ENCODE measurements around the gene ABCB9. TPM values are rescaled to one million over a fixed set of nuclear protein-coding genes. Genes with fewer than 3 reads are reported as not detected.
"Not testable (repeated sequence)": the region's sequence is repeated elsewhere in the genome, so short reads cannot be mapped to it uniquely, and the experiment has no call there.

Gene ABCB9
- total RNA-seq, 4 donors from 2014 or later = 2.3 to 8.4 (median 3.5) TPM

DNA sequence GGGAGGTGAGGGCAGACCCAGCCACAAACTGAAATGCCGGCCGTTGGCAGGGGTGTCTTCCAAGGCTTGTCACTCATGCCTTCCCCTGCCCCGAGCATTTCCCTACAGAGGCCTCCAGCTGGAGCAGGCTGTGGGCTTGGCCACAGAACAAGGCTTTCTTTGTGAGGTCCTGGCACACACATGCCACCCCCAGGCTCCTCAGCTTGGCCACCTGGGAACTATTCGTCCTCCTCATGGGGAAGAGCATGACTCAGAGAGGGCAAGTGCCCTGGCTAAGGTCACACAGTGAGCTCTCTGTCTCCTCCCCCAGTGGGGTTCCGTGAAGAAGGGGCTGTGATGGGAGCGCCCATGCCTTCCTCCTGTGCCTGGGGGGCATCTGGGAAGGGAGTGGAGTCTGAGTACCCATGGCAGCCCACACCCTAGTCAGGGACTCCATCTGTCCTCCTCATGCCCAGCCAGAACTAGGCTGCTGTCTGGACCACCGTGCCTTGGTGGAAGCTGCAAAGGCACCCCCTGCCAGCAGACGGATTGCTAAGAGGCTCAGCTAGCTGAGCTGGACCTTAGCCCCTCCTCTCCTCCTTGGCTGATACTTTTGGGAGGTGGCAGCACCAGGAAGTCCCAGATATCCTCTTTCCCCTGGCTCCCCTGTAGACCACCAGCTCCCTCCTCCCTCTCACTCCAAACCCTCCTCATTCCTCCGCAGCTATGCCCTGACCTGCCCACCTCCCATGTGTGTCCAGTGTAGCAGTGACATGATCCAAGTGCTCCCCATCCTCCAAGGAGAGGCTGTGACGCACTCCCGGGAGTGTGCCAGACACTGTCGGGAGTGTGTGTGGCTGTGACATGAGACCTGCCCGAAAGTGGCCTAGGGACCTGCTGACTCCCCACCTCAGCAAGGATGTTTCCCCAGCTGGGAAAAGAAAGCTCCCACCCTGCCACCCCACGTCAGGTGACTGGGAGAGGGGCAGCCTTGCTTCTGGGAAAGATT lies 21.4 kb downstream of the ABCB9 start:
- WGBS, 2 donors (ENCODE audit: low coverage in 1 of 2) = 80% methylated on average over 1 of the region's 14 CpGs; no CpG with 5 or more reads in 1 of the 2 donors
- no peak overlapping the region for H3K4me3 ChIP-seq

DNA sequence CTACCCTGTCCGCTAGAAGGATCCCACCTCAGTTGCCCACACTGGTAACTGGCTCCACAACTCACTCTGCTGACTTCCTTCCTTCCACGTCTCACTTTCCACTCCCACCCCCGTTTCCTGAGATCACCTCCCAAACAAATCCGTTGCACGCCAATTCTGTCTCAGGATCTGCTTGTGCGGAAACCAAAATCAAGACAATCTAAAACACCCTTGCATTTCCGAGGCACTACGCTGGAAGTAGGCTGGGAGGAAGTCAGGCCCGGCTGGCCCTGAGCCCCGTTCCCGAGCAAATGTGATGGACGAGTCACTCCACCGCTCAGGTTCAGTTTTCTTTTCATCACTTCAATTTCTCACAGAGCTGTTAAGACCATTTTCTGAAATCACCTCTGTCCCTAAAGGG lies 23.1 kb downstream of the ABCB9 start:
- no peaks in the 10 kb centered on the region for H3K9me3 ChIP-seq
- TF ChIP-seq POLR2A (IDR thresholded peaks at IDR 0.05) (no peak), EP300 (IDR thresholded peaks at IDR 0.05) (no peak), POLR2AphosphoS5 (IDR thresholded peaks at IDR 0.05) (no peak)
- TF ChIP-seq, protein P1, sequence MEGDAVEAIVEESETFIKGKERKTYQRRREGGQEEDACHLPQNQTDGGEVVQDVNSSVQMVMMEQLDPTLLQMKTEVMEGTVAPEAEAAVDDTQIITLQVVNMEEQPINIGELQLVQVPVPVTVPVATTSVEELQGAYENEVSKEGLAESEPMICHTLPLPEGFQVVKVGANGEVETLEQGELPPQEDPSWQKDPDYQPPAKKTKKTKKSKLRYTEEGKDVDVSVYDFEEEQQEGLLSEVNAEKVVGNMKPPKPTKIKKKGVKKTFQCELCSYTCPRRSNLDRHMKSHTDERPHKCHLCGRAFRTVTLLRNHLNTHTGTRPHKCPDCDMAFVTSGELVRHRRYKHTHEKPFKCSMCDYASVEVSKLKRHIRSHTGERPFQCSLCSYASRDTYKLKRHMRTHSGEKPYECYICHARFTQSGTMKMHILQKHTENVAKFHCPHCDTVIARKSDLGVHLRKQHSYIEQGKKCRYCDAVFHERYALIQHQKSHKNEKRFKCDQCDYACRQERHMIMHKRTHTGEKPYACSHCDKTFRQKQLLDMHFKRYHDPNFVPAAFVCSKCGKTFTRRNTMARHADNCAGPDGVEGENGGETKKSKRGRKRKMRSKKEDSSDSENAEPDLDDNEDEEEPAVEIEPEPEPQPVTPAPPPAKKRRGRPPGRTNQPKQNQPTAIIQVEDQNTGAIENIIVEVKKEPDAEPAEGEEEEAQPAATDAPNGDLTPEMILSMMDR (IDR thresholded peaks at IDR 0.05) = no peak
- H3K27me3 ChIP-seq = no peaks in the 10 kb centered on the region
- peaks cover 0 to 12% of the 10 kb centered on the region in 2 donors for H3K36me3 ChIP-seq
- no peak for ATAC-seq
- no peak overlapping the region for H3K4me3 ChIP-seq
- H3K27ac ChIP-seq = peak overlapping the region in 3 of 4 donors; percentile 42 to 48 (median 43)
- WGBS, 2 donors (ENCODE audit: low coverage in 1 of 2) = 54 to 66% methylated on average over 9 to 11 of the region's 13 CpGs
- H3K4me1 ChIP-seq = peaks cover 0 to 54% (median 7%) of the 10 kb centered on the region in 3 donors

More for the DNA sequence above, 21.4 kb downstream of the ABCB9 start:
- peaks cover 0 to 56% (median 7%) of the 10 kb centered on the region in 3 donors for H3K4me1 ChIP-seq
- H3K27me3 ChIP-seq = no peaks in the 10 kb centered on the region
- ATAC-seq = no peak
- no peaks in the 10 kb centered on the region for H3K9me3 ChIP-seq
- peak overlapping the region in 3 of 4 donors; percentile 11 to 45 (median 18) for H3K27ac ChIP-seq
- H3K36me3 ChIP-seq = peaks cover 0 to 17% of the 10 kb centered on the region in 2 donors
- no peak for TF ChIP-seq POLR2AphosphoS5 (IDR thresholded peaks at IDR 0.05)
- TF ChIP-seq EP300 (IDR thresholded peaks at IDR 0.05) = no peak
- no peak for TF ChIP-seq POLR2A (IDR thresholded peaks at IDR 0.05)
- TF ChIP-seq, protein P1 (IDR thresholded peaks at IDR 0.05) = no peak

DNA sequence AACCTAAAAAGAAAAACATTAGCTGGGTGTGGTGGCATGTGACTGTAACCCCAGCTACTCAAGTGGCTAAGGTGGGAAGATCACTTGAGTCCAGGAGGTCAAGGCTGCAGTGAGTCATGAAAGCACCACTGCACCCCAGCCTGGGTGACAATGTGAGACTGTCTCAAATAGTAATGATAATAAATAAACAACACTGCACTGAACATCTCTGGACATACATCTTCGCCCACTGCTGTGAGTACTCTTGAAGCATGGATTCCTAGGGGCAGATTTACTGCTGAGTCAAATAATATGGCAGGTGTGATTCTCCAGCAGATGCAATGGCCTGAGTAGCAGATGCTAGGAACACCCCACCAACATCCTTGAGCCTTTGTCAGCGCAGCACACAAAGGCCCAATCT lies 23.6 kb downstream of the ABCB9 start:
- Histone ChIP-seq H3K27me3 (no peaks in the 10 kb centered on the region), H3K9me3 (no peaks in the 10 kb centered on the region), H3K4me1 (peaks cover 0 to 52% (median 6%) of the 10 kb centered on the region in 3 donors), H3K27ac (peak overlapping the region in 3 of 4 donors; percentile 42 to 48 (median 43)), H3K36me3 (peaks cover 0 to 9% of the 10 kb centered on the region in 2 donors), H3K4me3 (no peak overlapping the region)
- 100% methylated on average over 1 of the region's 2 CpGs for WGBS, 2 donors (ENCODE audit: low coverage in 1 of 2)
- TF ChIP-seq POLR2A (IDR thresholded peaks at IDR 0.05) (no peak), EP300 (IDR thresholded peaks at IDR 0.05) (no peak), POLR2AphosphoS5 (IDR thresholded peaks at IDR 0.05) (no peak)
- TF ChIP-seq, protein P1 (IDR thresholded peaks at IDR 0.05) = no peak
- no peak for ATAC-seq

DNA sequence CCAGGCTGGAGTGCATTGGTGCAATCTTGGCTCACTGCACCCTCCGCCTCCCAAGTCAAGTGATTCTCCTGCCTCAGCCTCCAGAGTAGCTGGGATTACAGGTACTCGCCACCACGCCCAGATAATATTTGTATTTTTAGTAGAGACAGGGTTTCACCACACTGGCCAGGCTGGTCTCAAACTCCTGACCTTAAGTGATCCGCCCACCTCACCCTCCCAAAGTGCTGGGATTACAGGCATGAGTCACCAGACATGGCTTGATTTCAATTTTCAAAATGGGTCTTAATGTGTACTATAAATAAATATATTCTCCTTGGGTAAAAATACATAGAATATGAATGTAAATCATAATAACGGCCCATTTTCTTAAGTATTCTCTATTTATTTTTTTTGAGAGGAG lies 24.9 kb downstream of the ABCB9 start:
- H3K36me3 ChIP-seq = peaks cover 0 to 21% of the 10 kb centered on the region in 2 donors
- 33 to 45% methylated on average over 1 to 2 of the region's 5 CpGs for WGBS, 2 donors (ENCODE audit: low coverage in 1 of 2)

DNA sequence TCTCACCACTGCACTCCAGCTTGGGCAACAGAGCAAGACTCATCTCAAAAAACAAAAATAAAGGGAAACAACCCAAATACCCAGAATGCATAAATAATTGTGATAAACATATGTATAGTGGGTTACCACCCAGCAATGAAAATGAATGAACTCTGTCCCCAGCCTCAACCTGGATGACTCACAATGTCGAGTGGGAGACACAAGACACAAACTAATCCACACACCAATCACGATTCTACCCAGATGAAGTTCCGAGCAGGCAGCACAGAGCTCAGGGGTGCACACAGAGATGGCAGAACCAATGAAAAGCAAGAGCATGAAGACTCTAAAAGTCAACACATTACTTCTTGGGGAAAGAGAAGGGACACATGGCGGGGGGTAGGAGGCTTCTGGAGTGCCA lies 27.1 kb downstream of the ABCB9 start:
- Histone ChIP-seq H3K36me3 (peaks cover 0 to 31% of the 10 kb centered on the region in 2 donors), H3K4me1 (peaks cover 0 to 17% (median 0%) of the 10 kb centered on the region in 3 donors), H3K27ac (no peak overlapping the region), H3K27me3 (no peaks in the 10 kb centered on the region), H3K4me3 (no peak overlapping the region), H3K9me3 (no peaks in the 10 kb centered on the region)
- ATAC-seq = no peak
- WGBS, 2 donors (ENCODE audit: low coverage in 1 of 2) = 84 to 95% methylated on average over 3 to 4 of the region's 4 CpGs
- TF ChIP-seq POLR2A (IDR thresholded peaks at IDR 0.05) = no peak
- TF ChIP-seq EP300 (IDR thresholded peaks at IDR 0.05) = no peak
- TF ChIP-seq, protein P1 (IDR thresholded peaks at IDR 0.05) = no peak
- TF ChIP-seq POLR2AphosphoS5 (IDR thresholded peaks at IDR 0.05) = no peak

More for the DNA sequence above, 24.9 kb downstream of the ABCB9 start:
- not testable (repeated sequence) for H3K27ac ChIP-seq, H3K9me3 ChIP-seq, H3K27me3 ChIP-seq, ATAC-seq, H3K4me3 ChIP-seq
- H3K4me1 ChIP-seq = peaks cover 0 to 39% (median 0%) of the 10 kb centered on the region in 3 donors

Measured in gastroesophageal sphincter (tissue), 4 donors.